Epidermal melanocyte (primary cell): Measurements from ENCODE around the gene CAMTA1.

Experiments used
- DNase-seq: peaks from one replicate; pipeline ENCODE4 v3.0.0; 2011; ENCODE audit warnings: low spot score; ENCODE audit not compliant: insufficient read length

CAMTA1 gene

DNA sequence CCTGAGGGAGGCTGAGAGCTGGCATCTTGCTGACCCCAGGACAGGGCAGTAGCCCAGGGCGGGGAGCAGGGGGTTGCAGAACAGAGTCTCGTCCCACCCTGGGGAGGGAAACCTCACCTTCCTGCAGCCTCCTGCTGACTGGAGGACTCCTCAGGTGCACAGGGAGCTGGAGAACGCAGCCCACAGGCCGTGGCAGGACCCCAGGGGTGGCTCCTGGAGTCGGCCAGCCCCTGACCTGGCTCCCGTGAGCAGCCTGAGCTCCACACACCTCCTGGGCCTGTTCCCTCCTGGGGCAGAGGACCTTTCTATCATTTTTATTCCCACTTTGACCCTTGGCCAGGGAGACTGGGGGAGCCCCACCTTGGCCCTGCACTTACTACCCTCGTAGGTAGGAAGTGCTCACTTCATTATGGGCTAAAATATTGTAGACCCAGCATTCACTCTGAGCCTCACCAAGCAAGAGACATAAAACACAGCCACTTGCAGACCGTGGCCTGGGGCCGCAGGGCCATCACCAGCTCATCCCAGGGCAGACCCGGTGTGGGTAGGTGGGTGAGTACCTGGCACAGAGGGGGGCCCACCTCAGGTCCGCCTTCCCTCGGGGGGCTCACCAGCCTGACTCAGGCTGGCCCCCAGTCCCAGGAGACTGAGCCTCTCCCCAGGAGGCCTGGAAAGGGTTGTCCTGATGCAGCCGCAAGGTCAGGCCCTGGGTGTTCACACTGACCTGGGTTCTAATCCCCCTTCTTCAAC is 698.6 kb downstream of the CAMTA1 start:
- DNase-seq = no peak

DNA sequence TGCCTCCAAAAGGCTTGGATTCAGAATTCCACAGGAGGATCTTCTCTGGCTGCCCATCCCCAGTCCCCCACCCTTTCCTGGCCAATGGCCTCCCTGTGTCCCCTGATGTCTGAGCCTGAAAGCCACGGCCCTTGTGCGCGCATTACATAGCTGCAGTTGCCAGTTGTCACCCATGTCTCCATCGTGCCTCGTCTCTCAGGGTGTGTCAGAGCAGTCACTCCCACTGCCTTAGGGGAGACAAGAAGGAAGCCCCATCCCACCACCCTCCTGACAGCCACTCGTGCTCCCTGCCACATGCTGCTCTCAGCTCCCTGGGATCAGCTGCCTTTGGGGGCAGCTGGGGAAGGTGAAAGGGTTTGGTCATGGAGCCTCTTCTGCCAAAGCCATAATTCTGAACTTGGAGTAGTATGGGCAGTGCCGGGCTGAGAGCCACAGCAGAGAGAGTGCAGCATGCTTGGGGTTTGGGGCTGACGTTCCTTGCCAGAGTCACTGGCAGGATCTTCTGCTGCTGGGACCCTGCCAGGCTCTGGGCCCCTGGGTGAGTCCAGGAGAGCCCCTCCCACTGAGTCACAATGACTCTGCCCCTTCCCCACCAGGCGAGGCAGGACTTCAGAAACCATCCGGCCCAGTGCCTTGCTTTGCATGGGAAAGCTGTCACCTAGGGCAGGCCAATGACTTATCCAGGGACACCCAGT is 700.0 kb downstream of the CAMTA1 start:
- no peak for DNase-seq

DNA sequence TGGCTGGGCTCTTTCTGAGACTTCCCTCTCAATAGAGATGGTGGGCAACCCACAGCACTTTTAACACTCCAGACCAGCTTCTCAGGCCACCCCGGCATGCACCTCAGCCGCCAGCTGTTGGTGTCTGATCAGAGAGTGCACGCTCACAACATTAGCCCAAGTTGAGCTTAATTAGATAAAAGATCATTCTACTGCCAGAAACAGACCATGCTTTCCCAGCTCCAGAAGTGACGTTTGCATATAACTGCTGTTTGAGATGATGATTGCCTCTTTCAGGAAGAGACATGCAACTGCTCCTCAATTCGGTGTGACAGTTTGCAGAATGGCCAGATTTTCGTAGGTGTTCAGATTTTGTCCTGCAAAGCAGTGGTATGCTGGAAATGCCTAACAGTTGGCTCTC is 700.6 kb downstream of the CAMTA1 start:
- no peak for DNase-seq

DNA sequence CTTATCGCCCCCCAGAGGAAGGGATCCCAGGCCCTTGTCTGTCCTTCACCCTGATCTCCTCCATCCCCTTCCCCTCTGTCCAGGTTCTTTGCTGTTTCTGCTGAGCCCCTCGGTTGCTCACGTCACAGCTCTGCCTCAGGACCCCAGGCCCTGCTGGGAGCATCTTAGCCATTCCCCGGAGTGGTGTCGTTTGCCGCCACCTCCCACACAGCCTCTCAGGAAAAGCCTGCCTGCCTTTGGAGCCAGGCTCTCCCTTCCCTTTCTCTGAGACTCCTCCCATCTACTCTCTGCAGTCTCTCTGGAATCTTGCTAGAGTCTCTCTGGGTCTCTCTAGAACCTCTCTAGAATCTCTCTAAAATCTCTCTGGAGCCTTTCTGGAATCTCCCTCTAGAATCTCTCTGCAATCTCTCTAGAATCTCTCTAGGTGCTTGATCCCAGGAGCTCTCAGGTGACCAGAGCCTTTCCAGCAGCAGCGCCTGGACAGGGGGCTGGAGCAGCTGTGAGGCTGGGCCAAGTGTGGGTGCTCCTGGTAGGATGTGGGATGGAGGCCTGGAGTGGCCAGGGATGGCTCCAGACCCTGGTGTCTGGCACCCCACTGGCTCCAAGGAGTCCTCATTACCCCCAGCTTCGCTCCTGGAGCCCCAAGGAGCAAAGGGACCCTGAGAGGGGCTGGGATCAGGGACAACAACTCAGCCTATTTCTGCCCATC is 702.7 kb downstream of the CAMTA1 start:
- DNase-seq = no peak

DNA sequence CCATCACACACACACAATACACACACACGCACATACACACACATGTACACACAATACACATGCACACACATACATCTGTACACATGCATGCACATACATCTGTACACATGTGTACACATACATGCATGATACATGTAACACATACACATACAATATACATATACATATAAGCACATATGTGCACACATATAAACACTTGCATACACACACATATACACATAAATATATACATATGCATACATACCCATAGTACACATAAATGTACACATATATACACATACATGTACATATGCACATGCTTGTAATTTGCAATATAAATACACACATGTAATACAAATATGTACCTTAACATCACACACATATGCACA is 703.2 kb downstream of the CAMTA1 start:
- no peak for DNase-seq

DNA sequence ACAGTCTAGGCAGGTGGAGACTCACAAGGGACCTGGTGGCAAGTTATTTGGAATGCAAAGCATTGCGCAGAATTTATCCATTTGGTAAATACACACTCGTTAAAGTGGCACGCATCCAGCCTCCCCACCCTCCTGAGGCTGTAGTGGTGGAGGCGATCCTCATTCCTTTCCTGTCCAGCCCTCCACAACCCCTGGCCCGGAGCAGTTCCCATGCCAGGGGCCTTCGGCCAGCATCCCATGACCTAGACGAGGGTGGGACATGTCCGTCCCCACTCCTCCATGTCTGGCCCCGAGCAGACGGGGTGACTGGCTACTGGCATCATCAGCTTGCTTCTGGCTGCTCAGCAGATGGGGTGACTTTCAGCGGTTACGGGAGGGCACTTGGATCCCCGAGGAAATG is 704.3 kb downstream of the CAMTA1 start:
- no peak for DNase-seq

DNA sequence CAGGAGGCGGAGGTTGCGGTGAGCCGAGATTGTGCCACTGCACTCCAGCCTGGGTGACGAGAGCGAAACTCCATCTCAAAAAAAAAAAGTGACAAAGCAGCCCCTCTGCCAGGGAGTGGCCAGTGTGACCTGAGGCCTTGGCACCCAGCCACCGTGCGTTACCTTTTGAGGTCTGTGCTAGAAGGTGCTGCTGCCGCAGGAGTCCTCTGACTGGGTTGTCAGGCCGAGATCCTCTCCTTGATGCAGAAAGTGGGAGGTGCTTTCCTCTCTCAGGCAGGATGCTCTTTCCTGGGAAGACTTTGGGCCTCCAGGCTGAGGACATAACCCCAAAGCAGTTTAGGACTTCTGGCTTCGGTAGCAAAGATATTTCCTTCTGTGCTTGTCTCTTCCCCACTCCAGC is 705.3 kb downstream of the CAMTA1 start:
- DNase-seq = no peak

DNA sequence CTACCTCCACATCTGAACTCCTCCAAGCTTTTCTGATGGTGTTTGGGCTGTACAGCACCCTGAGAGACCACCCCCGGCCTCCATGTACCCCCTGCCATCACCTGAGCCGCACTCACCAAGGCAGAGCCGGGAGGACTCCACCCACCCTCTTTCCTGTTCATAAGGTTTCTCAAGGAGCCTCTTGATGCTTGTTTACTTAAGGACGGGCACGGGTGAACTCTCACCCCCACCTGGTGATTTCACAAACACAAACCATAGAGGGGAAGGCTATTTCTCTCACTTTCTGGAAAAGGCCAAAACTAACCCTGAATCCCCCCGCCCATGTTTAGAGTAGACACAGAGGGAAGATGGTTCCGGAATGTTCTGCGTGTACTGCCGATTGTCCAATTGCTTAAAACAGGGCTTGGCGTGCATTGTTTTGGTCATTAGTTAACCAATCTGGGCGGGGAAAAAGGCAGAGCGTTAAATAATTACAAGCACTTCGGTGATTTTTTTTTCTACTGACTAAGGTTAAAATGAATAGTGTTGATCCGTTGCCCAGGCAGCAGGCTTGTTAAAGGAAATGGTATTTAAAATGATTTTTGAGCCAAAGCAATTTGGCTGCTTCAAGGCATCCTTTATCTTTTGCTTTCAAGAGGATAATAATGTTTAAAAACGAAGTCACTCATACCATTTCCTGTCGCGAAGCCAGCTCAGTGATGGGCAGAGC is 706.0 kb downstream of the CAMTA1 start:
- DNase-seq = no peak

DNA sequence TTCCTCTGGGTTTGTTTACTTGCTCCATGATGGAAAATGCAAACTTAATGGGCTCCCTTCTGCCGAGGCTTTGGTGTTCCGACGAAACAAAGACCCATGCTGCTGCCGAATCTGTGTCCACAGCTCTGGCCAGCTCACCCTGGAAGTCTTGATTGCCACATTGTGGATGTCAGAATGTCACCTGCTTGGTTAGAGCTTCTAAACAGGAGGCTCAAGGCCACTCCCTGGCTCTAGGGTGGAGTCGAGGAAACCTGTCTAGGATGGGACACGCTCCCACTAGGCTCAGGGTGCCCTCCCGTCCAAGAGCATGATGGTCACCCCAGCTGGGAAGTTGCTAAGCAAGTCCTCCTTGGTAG is 706.5 kb downstream of the CAMTA1 start:
- DNase-seq = no peak

DNA sequence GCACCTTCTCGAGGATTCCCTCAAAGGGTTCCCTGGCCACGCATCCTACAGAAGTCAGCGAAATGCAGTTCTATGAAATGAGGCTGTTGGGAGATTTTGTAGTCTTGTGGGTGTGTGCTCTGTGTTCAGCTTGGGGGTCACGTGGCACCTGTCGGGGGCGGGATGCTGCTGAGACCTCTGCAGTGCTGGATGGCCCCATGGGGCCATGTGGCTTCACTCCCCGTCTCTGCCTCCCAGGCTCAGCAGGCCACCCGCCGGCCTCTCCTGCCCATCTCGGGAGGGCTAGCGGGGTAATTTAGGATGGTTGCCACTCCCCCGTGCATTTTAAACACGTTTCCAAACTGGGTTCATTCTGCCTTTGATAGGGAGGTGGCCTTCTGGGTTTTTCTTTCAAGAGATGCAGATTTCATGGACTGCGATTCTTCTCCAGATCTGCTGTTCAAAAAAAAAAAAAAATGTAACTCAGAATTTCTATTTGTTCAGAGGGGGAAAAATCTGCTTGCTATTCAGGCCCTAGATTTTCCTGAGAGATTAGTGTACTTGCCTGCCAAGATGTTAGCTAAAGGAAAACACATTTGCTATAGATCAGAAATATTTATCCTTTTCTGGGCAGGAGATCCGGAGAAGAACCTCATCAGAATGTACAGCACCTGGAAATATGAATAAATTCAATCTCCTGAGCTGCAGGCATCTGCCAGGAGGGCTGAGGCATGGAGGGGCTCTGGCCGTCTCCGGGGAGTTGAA is 708.6 kb downstream of the CAMTA1 start:
- DNase-seq = no peak

DNA sequence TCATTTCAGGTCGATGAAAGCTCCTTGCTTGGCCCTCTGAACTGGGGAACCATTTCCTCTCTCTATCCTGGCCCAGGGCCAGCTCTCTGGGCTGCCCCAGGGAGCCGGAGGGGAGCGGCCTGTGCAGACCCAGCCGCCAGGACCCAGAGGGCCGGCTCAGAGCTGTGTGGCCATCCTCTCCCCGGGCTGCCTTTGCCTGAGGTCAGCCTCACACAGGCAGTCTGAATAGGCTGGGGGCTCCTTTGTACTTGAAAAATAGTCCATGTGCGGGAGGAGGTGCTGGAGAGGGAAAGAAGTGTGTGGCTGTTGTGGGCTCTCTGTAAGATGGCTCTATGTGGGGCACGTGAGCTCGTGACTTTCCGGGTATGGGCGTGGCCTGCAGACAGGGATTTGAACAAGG is 710.7 kb downstream of the CAMTA1 start:
- no peak for DNase-seq

DNA sequence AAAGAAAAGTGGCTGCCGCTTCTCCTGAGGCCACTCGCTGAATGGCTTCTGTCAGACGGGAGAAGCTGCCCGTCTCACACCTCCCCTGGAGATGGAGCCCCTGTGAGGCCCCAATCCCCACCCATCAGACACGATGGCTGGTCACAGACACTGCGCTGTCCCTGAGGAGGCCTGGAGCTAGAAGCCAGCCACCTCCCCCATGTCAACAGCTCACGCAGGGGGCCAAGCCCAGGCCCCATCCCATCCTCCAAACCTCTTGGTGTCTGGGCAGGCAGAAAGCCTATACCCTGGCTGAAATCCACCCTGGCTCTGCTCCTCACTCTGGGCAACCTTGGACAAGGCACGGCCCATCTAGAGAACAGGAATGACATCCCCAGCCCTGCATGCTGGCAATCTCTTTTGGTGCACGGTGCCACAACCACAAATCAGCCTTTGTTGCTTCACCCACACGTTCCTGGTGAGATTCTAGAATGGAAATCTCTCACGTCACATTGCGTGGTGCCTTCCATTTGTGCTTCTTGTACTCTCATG is 711.9 kb downstream of the CAMTA1 start:
- DNase-seq = no peak

DNA sequence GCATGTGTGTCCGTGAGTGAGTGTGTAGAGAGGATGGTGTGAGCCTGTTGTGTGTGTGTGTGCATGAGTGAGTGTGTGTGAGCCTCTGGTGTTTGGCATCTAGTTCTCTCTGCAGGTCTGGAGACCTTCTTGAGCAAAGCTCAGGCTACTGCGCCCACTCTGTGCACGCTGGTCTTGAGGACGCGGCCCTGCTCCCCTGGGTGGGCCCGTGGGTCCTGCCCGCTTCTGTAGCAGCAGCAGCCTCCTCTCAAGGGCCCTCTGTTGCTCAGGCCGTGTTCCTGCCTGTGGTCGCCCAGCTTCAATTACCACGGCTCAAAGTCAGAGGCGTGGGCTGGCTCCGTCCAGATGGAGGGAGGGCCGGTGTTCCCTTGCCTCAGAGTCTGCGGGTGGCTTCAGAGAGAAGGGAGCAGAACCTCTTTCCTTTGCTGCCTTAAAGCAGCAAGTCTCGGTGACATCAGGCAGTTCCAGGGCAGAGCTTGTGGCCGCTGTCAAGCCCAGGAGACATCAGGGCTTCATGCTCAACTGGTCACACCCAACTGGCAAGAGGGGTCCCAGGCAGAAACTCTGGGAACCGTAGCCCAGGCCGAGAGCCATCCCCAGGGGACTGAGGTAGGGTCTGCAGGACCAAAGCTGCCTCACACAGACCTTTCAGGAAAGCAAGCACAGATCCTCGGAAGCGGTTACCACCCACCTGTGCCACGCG is 715.3 kb downstream of the CAMTA1 start:
- DNase-seq = no peak

DNA sequence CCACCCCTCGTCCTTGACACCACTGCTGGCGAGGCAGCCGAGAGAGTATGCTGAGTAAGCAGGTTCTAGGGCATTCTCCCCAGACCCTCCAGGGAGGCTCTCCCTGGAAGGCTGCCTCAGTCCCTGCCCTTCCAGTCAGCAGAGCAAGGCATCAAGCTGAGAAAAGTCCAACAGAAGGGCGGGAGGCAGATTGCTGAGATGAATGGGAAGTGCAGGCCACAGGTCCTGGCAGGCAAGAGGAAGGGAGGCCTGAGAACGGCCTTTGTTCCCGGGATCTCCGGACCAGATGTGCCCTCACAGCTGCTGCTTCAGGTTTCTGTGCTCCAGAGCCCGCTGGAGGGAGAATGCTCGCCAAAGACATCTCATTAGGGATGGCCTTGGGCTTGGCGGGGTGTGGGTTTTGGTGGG is 715.8 kb downstream of the CAMTA1 start:
- no peak for DNase-seq

DNA sequence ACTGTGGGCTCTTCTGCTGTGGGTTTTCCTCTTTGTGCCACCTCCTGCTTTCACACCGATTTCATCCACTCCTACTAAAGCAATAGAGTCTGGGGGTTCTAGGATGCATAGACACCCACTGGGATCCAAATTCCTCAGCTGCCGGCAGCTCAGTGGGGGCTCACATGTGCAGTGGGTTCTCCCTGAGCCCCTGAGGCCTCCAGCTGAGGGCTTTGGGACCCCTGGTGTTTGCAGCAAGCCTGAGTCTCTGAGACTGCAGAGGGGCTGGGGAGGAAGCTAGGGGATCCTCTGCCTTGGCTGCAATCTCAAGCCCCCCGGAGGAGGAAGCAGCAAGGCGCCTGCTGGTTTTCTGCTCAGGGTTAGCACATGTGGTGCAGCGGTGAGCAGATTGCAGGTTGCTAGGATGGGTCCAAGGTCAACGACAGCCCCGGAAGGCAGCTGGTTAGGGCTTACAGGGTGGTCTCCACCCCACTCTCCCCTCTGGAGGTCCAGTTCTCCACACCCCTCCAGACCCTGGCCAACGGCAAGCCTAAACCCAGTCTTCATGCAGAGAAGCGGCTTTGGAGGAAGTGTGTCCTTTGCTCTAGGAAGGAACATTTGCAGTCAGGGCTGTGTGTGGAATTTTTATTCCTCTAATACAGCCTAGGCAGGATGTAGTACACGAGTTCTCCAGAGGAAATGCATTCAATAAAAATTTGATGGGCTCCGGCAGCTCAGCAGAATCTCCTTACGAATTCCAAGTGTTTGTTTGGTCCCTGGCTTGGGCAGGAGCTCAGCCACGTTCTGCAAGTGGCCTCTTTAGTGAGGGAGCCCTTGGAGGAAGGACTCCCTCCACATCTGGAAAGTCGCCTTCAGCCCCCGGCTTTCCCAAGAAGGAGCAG is 716.7 kb downstream of the CAMTA1 start:
- DNase-seq = no peak

DNA sequence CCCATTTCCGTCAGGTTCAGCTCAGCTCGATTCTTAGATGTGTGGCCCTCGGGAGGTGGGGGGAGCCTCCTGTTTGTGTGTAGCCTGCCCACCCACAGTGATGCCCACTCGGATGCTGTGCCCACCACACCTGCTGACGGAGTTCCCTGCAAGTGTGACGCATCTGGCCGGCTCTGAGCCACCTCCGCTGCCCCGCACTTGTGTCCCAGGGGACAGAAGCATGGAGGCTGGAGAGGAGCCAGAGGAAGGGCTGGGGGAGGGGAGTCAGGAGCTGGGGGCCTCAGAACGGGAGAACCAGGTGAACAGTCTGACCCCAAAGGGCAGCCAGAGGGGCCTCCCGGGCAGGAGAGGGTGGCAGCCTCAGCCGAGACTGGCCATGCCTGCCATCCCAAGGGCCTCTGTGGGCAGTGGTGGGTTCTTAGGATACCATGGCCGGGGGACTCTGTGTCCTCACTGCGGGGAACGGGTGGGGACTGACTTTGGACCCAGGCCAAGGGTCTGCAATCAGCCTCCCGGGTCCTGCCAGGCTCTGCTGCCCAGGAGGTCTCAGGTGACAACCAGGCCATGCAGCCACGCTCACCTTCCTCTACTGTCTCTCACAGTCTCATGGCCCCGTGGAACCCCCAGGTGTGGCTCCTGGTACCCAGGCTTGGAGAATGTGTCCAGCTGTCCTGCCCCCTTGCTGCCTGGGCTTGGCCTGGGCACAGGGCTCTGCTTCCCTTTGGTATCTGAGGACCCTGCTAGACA is 718.6 kb downstream of the CAMTA1 start:
- DNase-seq = no peak

DNA sequence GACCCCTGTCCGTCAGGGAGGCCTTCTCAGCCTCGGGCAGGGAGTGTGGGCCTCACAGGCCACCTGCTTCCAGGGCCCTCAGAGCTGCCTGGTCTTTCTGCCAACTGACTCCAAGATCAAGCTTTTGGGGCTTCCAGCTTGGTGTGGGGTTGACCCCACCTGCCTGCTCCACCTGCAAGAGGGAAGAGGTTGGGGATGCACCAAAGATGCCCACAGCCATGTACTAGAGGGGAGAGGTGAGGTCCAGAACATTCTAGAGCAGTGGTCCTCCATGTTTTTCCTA is 719.1 kb downstream of the CAMTA1 start:
- no peak for DNase-seq

DNA sequence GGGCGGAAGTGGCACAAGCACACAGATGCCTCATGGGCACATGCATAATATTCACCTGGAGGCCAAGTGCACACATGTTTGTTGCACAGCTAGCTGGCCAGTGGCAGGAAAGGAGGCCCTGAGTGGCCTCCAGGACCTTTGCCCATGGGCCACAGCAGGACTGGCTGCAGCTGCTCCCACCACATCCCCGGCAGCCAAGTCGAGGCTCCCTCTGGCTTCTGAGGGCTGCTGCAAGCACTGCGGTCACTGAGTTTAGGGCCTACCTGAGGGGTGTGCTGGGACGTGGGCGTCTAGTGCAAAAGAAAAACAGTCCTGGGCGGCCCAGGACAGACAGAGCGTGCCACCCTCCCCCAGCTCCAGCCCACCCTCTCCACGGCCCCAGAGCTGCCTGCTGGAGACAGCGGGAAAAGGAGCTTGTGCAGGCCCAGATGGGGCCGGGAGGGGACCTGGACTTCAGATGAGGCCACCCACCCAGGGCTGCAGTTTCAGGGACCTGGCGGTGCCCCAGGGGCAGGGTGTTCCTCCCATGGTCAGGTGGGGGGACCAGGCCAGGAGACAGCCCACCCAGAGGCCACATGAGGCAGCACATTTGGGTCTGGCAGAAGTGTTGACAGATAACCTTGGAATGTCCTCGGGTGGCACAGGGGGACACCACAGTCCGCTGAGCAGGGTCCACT is 720.0 kb downstream of the CAMTA1 start:
- no peak for DNase-seq
